GM13976 (cell line): ENCODE measurements around the gene SCAF11.

Experiments
- DNase-seq: peaks from one replicate; pipeline ENCODE4 v3.0.0; 2012; ENCODE audit warnings: low spot score
- CTCF ChIP-seq: IDR thresholded peaks from 2 replicates; pipeline ENCODE4 v1.5.1; 2012; ENCODE audit warnings: borderline replicate concordance, mild to moderate bottlenecking; ENCODE audit not compliant: insufficient read depth; ENCODE audit errors: extremely low read depth, missing control alignments, control extremely low read depth
- in situ Hi-C: fragments of 300-500 bp; cut with MboI; formaldehyde crosslinking; loops from one replicate; pipeline ENCODE4 v1.12.0; 2022; ENCODE audit warnings: low sequenced_read_pairs, mixed read lengths, inconsistent platforms; ENCODE audit not compliant: unreplicated experiment

Gene SCAF11

GRCh38 chr12:45887544-45887943 is 102.8 kb downstream of the SCAF11 start:
- TF ChIP-seq CTCF: no peak
- no peak for DNase-seq
- in situ Hi-C loops: no loop called here

GRCh38 chr12:45886685-45887084 is 103.7 kb downstream of the SCAF11 start:
- TF ChIP-seq CTCF: no peak
- no peak for DNase-seq
- in situ Hi-C loops: no loop called here

- TF ChIP-seq CTCF: no peak
- in situ Hi-C loops: no loop called here
- DNase-seq: no peak
These were observed 107.2 kb downstream of the SCAF11 start for GRCh38 chr12:45883187-45883586.

- TF ChIP-seq CTCF: no peak
- DNase-seq: no peak
- in situ Hi-C loops: no loop called here
These were observed 109.8 kb downstream of the SCAF11 start for GRCh38 chr12:45880533-45880932.

GRCh38 chr12:45879363-45879895 is 110.9 kb downstream of the SCAF11 start:
- TF ChIP-seq CTCF: no peak
- no peak for DNase-seq
- in situ Hi-C loops: no loop called here

GRCh38 chr12:45878630-45879255 is 111.6 kb downstream of the SCAF11 start:
- DNase-seq: no peak
- in situ Hi-C loops: no loop called here
- TF ChIP-seq CTCF: no peak
